HuH-7.5 (cell line): ENCODE data around the gene CDK16.
"Not testable (repeated sequence)": the region's sequence is repeated elsewhere in the genome, so short reads cannot be mapped to it uniquely, and the experiment has no call there.

ENCODE experiments used
- DNase-seq: peaks from one replicate; pipeline ENCODE4 v3.0.0; 2011; ENCODE audit warnings: low spot score

CDK16 gene

DNA sequence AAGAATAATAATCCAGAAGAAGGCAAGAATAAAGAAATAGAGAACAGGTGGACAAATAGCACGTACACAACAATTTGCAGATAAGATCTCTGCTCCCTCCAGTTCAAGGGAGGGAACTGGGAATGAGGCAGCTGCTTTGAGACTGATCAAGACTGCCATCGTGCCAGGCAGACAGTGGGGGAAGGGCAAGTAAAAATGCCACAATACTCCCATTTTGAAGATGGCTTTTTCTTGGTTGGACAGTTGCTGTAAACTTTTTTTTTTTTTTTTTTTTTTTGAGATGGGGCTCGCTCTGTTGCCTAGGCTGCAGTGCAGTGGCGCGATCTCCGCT lies 31.5 kb downstream of the CDK16 start:
- DNase-seq, result no peak

DNA sequence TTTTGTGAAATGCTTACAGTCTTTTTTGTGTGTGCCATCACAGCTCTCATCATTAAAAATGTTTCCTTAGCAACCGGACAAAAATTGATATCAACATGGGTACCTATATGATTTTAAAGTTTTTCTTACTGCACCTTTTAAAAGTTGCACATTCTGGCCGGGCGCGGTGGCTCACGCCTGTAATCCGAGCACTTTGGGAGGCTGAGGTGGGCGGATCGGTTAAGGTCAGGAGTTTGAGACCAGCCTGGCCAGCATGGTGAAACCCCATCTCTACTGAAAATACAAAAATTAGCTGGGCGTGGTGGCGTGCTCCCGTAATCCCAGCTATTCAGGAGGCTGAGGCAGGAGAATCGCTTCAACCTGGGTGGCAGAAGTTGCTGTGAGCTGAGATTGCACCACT lies 39.1 kb downstream of the CDK16 start:
- DNase-seq, result not testable (repeated sequence)

DNA sequence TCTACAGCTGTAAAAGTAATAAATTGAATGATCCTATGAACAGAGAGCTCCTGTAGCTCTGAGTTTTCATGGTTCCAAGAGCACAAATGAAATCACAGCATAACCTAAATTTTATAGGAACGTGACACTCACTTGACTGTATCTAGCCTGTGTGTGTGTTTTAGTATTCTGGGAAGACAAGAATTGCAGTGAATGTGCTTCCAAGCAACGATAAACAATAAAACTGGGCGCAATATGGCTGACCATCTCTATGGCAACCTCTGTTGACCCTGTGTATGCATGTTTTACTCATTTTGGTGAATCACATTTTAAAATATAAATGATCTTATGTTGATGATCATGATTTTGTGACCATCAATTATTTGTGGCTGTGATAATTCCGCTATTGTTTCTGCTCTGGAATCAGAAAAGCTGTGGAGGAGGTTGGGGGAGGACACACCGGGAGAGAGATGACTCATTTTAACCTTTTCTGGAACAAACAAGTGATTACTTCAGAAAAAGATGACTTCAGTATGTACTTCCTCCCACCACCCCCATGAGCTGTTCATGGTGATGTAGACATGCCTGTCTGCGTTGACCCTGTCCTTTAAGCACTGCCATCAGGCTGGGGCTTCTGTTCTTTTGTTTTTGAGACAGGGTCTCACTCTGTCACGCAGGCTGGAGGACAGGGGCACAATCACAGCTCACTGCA lies 46.1 kb downstream of the CDK16 start:
- DNase-seq, result no peak

DNA sequence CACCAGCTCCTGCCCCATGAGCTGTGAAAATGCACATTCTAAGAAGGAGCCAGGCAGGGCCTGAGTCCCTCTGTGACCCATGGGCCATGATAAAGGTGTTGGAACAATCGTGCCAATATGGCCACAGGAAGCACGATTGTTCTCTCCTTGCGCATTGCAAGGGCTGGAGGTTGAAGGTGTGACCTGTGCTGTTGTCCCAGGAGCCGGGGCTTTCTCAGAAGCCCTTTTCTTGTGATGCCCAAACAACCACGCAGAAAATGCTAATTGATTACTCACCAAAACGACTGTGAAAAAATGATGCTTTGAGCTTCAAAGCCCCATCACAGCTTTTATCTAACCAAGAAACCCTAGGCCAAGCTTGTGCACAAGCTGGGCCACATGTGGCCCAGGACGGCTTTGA lies 48.2 kb downstream of the CDK16 start:
- DNase-seq, result no peak

DNA sequence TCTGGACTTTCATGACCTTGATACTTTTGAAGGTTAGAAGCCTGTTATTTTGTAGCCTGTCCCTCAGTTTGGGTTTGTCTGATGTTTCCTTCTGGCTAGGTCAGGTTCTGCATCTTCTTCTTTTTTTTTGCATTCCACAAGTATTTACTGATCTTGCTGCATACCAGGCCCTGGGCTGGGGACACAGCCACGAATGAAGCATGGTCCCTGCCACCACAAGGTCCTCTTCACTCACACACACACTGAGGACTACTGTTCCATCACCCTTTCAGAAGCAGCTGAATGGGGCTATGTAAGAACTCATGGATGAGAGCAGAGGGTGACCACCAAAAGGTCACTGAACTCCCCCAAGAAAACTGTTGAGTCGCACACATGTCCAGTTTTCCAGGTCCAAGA lies 53.5 kb downstream of the CDK16 start:
- DNase-seq, result no peak

DNA sequence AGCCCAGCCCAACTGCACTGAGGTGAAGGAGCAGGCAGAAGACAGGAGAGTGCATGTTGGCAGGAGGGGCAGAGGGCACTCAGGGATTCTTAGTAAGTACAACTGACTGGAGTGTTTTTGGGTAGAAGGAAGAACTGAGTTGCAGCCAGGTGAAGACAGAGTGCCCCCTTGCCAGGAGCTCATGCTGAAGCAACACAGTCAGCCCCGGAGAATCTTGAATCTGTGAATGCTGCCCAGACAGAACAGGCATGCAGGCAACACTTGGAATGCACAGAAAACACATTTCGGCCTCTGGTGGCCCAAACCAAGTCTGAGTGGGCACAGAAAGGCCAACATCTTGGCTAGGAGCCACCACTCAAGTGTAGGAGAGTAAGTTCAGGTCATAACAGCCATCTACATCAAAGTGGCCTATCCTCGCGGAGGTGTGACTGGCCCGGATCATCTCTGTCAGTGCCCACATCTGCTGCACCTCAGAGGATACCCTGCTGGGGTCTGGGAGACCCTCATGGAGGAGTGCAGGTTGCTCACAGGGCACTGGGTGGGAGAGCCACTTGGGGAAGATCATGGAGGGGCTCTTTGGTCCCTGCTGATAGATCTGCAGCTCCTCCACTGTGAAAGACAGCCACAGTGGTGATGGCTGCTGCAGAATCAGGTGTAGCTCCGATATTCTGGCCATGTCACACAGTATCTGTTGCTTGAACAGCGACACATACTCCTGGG lies 54.7 kb downstream of the CDK16 start:
- DNase-seq, result no peak

DNA sequence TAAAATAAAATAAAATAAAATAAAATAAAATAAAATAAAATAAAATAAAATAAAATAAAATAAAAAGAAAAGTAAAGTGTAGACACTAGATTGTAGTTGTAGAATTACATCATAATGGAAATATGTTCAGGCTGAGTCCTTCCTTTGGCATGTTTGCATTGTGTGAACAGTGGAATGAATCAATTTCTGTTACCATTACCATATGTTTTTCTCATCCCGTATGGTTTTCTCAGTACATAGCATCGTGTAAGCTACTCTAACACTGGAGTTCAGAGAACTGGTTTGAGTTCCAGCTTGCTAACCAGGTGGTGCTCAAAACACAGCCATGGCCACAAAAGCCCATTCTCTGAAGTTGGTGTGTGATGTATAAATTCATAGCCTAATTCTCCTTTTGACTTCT lies 60.2 kb downstream of the CDK16 start:
- DNase-seq, result no peak
